Cortex of kidney (tissue), 1 donor: Measurements from ENCODE around the gene TSHZ2.
"Not testable (repeated sequence)": the region's sequence is repeated elsewhere in the genome, so short reads cannot be mapped to it uniquely, and the experiment has no call there.

Experiments
- DNase-seq: peaks from one replicate; lab custom pipeline; 2025; lab: John Stamatoyannopoulos, UW

Gene TSHZ2

GRCh38 chr20:52998268-52998667 is 26.1 kb downstream of the TSHZ2 start:
- DNase-seq, result no peak

- DNase-seq, result no peak
These were observed 26.9 kb downstream of the TSHZ2 start for GRCh38 chr20:52999040-52999439.

- DNase-seq, result no peak
These were observed 29.5 kb downstream of the TSHZ2 start for GRCh38 chr20:53001498-53002301.

GRCh38 chr20:53002786-53003185 is 30.6 kb downstream of the TSHZ2 start:
- DNase-seq, result no peak

GRCh38 chr20:53003420-53004154 is 31.4 kb downstream of the TSHZ2 start:
- DNase-seq, result no peak

GRCh38 chr20:53004267-53004813 is 32.2 kb downstream of the TSHZ2 start:
- no peak for DNase-seq

GRCh38 chr20:53009979-53010735 is 38.0 kb downstream of the TSHZ2 start:
- DNase-seq, result no peak

GRCh38 chr20:53011640-53012039 is 39.5 kb downstream of the TSHZ2 start:
- no peak for DNase-seq

- no peak for DNase-seq
These were observed 41.0 kb downstream of the TSHZ2 start for GRCh38 chr20:53013183-53013582.

- no peak for DNase-seq
These were observed 41.7 kb downstream of the TSHZ2 start for GRCh38 chr20:53013847-53014246.

GRCh38 chr20:53016071-53016470 is 43.9 kb downstream of the TSHZ2 start:
- DNase-seq, result no peak

GRCh38 chr20:53016534-53017042 is 44.4 kb downstream of the TSHZ2 start:
- DNase-seq, result no peak

- DNase-seq, result no peak
These were observed 45.0 kb downstream of the TSHZ2 start for GRCh38 chr20:53017206-53017605.

GRCh38 chr20:53019464-53019863 is 47.3 kb downstream of the TSHZ2 start:
- no peak for DNase-seq

GRCh38 chr20:53020376-53020775 is 48.2 kb downstream of the TSHZ2 start:
- DNase-seq, result no peak

GRCh38 chr20:53020834-53021233 is 48.7 kb downstream of the TSHZ2 start:
- DNase-seq, result no peak

- DNase-seq, result no peak
These were observed 49.8 kb downstream of the TSHZ2 start for GRCh38 chr20:53021934-53022333.

GRCh38 chr20:53023732-53024520 is 51.8 kb downstream of the TSHZ2 start:
- no peak for DNase-seq

- not testable (repeated sequence) for DNase-seq
These were observed 52.5 kb downstream of the TSHZ2 start for GRCh38 chr20:53024653-53025052.

- DNase-seq, result no peak
These were observed 54.9 kb downstream of the TSHZ2 start for GRCh38 chr20:53027089-53027488.

- no peak for DNase-seq
These were observed 56.3 kb downstream of the TSHZ2 start for GRCh38 chr20:53028337-53029007.
